ENCODE results near the gene LMNA.

DNA sequence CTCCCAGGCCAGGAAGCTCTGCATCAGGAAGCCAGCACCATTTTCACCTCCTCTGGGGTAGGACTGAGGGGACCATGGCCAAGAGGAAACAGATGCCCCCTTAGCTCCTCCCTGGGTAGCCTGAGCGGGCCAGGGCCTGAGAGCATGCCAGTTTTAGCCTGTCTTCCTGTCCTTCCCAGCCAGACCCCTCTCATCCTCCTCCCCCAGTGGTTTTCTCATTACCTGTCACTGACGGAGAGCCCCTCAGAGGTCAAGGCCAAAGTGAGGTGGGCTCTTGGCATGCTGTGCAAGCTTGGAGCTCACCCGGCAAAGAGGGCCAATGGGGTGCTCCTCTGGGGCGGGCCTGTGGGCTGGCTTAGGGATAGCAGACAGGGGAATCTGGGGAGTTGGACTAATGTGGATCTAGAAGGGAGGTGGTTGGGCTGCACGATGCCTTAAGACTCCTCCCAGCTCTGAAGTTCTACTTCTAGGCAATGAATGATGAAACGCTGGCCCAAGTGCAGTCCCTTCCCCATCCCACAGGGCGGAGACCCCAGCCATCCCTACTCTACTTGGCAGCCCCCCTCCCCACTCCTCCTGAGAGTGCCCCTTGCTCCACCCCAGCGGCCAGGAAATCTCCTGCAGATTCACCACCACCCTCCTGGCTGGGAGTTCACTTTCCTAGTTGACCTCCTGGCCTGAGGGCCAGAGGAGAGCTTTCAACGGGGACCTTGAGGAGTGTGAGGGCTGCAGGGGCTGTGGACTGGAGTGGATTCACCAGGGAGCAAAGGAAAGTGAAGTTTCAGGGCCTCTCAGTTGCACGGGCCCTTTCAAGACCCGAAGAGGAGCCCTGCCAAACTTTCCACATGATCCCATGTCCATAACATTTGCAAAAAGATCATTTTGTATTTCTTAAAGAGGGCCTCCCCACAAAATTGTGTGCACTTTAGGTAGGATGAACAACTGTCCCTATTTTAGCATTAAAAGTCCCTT, 9.4 kb upstream of the LMNA start:
- TF ChIP-seq, protein P1, sequence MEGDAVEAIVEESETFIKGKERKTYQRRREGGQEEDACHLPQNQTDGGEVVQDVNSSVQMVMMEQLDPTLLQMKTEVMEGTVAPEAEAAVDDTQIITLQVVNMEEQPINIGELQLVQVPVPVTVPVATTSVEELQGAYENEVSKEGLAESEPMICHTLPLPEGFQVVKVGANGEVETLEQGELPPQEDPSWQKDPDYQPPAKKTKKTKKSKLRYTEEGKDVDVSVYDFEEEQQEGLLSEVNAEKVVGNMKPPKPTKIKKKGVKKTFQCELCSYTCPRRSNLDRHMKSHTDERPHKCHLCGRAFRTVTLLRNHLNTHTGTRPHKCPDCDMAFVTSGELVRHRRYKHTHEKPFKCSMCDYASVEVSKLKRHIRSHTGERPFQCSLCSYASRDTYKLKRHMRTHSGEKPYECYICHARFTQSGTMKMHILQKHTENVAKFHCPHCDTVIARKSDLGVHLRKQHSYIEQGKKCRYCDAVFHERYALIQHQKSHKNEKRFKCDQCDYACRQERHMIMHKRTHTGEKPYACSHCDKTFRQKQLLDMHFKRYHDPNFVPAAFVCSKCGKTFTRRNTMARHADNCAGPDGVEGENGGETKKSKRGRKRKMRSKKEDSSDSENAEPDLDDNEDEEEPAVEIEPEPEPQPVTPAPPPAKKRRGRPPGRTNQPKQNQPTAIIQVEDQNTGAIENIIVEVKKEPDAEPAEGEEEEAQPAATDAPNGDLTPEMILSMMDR (IDR thresholded peaks at IDR 0.05), result peak; percentile 4
- TF ChIP-seq EZH2phosphoT487 (IDR thresholded peaks at IDR 0.05) (no peak), EZH2 (IDR thresholded peaks at IDR 0.05) (no peak)
